Natural killer cell (primary cell): ENCODE data around the gene RRAS. TPM values are rescaled to one million over a fixed set of nuclear protein-coding genes. Genes with fewer than 3 reads are reported as not detected.

Experiments
- ATAC-seq, 3 donors: fragments of 150-1000 bp in 2 of 3; fragments of 200-7000 bp in 1 of 3; cut with Tn5 transposase; 1 replicate in 1 of 3; 2 replicates in 2 of 3; pipeline ENCODE4 v1.10.0; 2021; ENCODE audit warnings: mild to moderate bottlenecking in 2 of 3, moderate library complexity in 2 of 3
- DNase-seq, 2 donors: peaks; one replicate each; pipeline versions ENCODE4 v3.0.0 to v3.0.0-alpha.2; 2013 to 2021; ENCODE audit warnings: mixed read lengths in 1 of 2
- H3K27ac ChIP-seq: one replicate; pipeline ENCODE4 v1.5.1; 2013; ENCODE audit warnings: mild to moderate bottlenecking, low read length
- H3K27me3 ChIP-seq: one replicate; pipeline ENCODE4 v1.6.1; 2013; ENCODE audit warnings: low read length; ENCODE audit not compliant: control insufficient read depth, insufficient read depth
- H3K36me3 ChIP-seq: one replicate; pipeline ENCODE4 v1.6.1; 2013; ENCODE audit warnings: low read length; ENCODE audit not compliant: control insufficient read depth, insufficient read depth
- H3K4me1 ChIP-seq: one replicate; pipeline ENCODE4 v1.6.1; 2013; ENCODE audit warnings: low read length; ENCODE audit not compliant: control insufficient read depth, insufficient read depth
- H3K4me3 ChIP-seq: one replicate; pipeline ENCODE4 v1.5.1; 2013; ENCODE audit warnings: low read length
- H3K9me3 ChIP-seq: one replicate; pipeline ENCODE4 v1.6.1; 2013; ENCODE audit warnings: low read length; ENCODE audit not compliant: control insufficient read depth, insufficient read depth
- H3K27ac Mint-ChIP-seq, 2 donors: one replicate each; pipeline ENCODE4 v1.8.0; 2022; ENCODE audit warnings: mild to moderate bottlenecking in 2 of 2, mixed read lengths in 2 of 2, moderate library complexity in 1 of 2
- H3K27me3 Mint-ChIP-seq, 2 donors: one replicate each; pipeline ENCODE4 v1.8.0; 2022; ENCODE audit warnings: low read depth in 2 of 2, mixed read lengths in 2 of 2
- H3K36me3 Mint-ChIP-seq: one replicate; pipeline ENCODE4 v1.8.0; 2022; ENCODE audit warnings: mixed read lengths
- H3K4me1 Mint-ChIP-seq, 2 donors: one replicate each; pipeline ENCODE4 v1.8.0; 2022; ENCODE audit warnings: mixed read lengths in 2 of 2
- H3K4me3 Mint-ChIP-seq: one replicate; pipeline ENCODE4 v1.8.0; 2022; ENCODE audit warnings: mild to moderate bottlenecking, moderate library complexity, mixed read lengths
- H3K9me3 Mint-ChIP-seq, 2 donors: one replicate each; pipeline ENCODE4 v1.8.0; 2022; ENCODE audit warnings: mixed read lengths in 2 of 2
- WGBS: methylation state at CpG from one replicate; pipeline ENCODE4 v1.1.7; 2013; ENCODE audit warnings: missing lambda C conversion rate; ENCODE audit not compliant: insufficient coverage; 5-methylcytosine and 5-hydroxymethylcytosine counted together
- intact Hi-C: fragments of 100-400 bp; cut with micrococcal nuclease; formaldehyde crosslinking; loops from one replicate; pipeline ENCODE4 v1.14.2; 2022
- total RNA-seq, 4 donors: library from RNA; stranded (reverse); fragments of 120-200 nt in 1 of 4; gene quantifications; one replicate each; pipeline versions ENCODE4 v1.2.3 to v1.2.4, GENCODE V29; 2013 to 2022
- TF ChIP-seq, protein P1 (sequence below): fragments of 200-600 bp; IDR thresholded peaks from one replicate; pipeline ENCODE4 v1.8.0; 2022; ENCODE audit warnings: antibody characterized with exemption

The RRAS gene
- total RNA-seq, 3 donors from 2014 or later (not counting 1 experiment from before 2014, with no cell fraction given), result 2.0 to 7.7 (median 5.9) TPM

DNA sequence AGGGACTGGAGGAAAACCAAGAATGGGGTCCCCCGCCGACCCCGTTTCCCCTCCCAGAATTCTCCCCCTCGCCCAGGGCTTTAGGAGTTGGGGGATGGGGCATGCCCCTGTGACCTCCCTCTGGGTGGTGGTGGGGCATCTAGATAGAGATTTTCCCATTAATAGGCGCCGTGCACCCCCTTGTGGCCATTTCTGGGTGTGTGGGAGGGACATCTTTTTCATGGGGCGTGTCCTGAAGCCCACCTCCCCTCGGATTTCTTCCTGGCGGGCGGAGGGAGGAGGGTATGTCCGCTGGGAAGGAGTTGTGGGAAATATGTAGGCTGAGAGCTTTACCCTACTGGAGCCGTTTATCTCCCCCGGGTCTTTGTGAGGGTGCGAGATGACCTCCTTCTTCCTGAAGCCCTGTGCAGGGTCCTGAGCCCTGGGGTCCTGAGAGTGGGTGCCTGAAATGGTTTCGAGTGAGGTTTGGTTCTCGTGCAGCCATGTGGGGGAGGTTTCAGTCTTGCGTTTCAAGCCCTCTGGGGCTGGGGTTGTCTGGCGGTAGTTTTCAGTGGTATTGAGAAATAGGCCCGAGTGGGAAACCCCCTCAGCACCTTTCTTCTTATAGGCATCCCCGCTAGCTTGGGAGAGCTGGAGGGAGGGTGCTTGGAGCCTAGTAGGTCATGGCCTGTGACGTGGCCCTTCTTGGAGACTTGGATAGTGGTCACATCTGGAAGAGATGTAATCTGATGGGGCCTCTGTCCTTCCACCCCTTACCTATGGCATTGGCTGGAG lies 38.1 kb upstream of the RRAS start:
- H3K27ac ChIP-seq, result peak overlapping the region; percentile 93
- no peaks in the 10 kb centered on the region for H3K36me3 Mint-ChIP-seq
- H3K4me1 Mint-ChIP-seq, result peaks cover 25 to 47% of the 10 kb centered on the region in 2 donors
- peak overlapping the region; percentile 86 for H3K4me3 Mint-ChIP-seq
- WGBS, result 6% methylated on average over 15 of the region's 21 CpGs
- no peaks in the 10 kb centered on the region for H3K27me3 Mint-ChIP-seq
- H3K4me3 ChIP-seq, result peak overlapping the region; percentile 87
- peak overlapping the region; percentile 98 to 99 for H3K27ac Mint-ChIP-seq
- no peaks in the 10 kb centered on the region for H3K9me3 Mint-ChIP-seq
- TF ChIP-seq, protein P1, sequence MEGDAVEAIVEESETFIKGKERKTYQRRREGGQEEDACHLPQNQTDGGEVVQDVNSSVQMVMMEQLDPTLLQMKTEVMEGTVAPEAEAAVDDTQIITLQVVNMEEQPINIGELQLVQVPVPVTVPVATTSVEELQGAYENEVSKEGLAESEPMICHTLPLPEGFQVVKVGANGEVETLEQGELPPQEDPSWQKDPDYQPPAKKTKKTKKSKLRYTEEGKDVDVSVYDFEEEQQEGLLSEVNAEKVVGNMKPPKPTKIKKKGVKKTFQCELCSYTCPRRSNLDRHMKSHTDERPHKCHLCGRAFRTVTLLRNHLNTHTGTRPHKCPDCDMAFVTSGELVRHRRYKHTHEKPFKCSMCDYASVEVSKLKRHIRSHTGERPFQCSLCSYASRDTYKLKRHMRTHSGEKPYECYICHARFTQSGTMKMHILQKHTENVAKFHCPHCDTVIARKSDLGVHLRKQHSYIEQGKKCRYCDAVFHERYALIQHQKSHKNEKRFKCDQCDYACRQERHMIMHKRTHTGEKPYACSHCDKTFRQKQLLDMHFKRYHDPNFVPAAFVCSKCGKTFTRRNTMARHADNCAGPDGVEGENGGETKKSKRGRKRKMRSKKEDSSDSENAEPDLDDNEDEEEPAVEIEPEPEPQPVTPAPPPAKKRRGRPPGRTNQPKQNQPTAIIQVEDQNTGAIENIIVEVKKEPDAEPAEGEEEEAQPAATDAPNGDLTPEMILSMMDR, result peak; percentile 63
- peaks cover 39% of the 10 kb centered on the region for H3K4me1 ChIP-seq
- ATAC-seq (peak; percentile 14 to 17 (median 16)), DNase-seq (peak; percentile 72 to 92)
- H3K27me3 ChIP-seq, result no peaks in the 10 kb centered on the region
- H3K36me3 ChIP-seq, result peaks cover 15% of the 10 kb centered on the region
- no peaks in the 10 kb centered on the region for H3K9me3 ChIP-seq
- intact Hi-C loops, result loop anchor here (1.0 to 5.0 kb wide), 5 partner anchors 38 to 285 kb away; partner anchors contain the start of genes PNKP, PRR12, RPS11 and RRAS

DNA sequence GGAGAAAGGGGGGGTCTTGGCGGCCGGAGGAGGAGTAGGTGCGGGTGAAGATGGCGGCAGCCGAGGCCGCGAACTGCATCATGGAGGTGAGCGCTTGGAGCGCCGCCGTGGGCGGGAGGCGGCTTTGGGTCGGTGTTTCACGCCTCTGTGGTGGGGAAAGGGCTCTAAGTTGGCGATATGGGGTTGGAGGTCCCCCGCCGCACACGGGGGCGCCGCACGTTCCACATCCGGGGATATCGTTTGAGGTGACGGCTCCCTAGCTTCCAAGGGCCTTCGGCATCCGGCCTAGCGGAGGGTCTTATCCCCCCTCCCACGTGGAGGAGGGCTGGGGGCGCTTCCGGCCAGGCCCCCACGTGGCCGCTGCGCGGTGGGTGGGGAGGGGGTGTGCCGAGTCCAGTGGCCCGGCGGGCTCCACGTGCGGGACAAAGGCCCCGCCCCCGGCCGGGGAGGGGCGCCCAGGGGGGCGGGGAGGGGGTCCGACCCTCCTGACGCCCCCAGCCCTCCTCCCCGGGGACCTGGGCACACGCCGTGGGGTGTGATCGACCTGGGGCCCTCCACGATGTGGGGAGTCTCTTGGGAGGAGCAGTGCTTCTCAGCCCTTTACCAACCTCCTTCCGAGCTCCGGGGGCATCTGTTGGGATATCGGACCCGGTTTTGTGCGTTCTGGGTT lies 37.4 kb upstream of the RRAS start, which contains the start of gene PRMT1:
Gene PRMT1, plus strand, starts transcription at position 41 of the 670 bp plus-strand sequence. Its CDS starts 10 bp downstream, at position 51.
- H3K36me3 ChIP-seq, result peaks cover 13% of the 10 kb centered on the region
- intact Hi-C loops, result loop anchor here (1.0 to 5.0 kb wide), 3 partner anchors 37 to 190 kb away; partner anchors contain the start of genes PNKP, RPS11 and RRAS
- TF ChIP-seq, protein P1, result no peak

DNA sequence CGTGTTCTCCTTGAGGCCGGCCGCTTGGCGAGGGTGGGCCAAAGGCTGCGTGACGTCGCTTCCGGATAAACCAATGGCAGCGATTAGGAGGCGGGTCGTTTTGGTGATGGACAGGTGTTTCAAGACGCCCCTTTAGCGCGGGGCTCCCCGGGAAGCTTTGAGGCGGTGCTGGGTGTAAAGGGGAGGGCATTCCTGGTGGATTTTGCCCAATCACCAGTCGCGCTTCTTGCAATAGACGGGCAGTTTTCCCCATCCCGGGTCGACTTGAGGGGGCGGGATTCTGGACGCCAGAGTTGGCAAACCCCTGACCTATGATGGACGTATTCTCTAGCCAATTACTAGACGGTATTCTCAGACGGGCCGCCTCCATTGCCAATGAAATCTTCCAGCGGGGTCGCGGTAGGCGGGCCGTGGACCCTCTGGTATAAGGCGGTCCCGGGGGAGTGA lies 36.9 kb upstream of the RRAS start:
- peak overlapping the region; percentile 98 to 99 for H3K27ac Mint-ChIP-seq
- intact Hi-C loops, result loop anchor here (1.0 to 5.0 kb wide), 4 partner anchors 12 to 190 kb away; partner anchors contain the start of genes BCL2L12, IRF3, PNKP and RPS11
- Histone ChIP-seq H3K9me3 (no peaks in the 10 kb centered on the region), H3K36me3 (peaks cover 7% of the 10 kb centered on the region), H3K4me3 (peak overlapping the region; percentile 87), H3K27ac (peak overlapping the region; percentile 93), H3K27me3 (no peaks in the 10 kb centered on the region), H3K4me1 (peaks cover 46% of the 10 kb centered on the region)
- TF ChIP-seq, protein P1, result no peak
- WGBS, result under 1% methylated on average over 34 of the region's 34 CpGs
- H3K4me3 Mint-ChIP-seq, result peak overlapping the region; percentile 99
- H3K27me3 Mint-ChIP-seq, result no peaks in the 10 kb centered on the region
- H3K36me3 Mint-ChIP-seq, result no peaks in the 10 kb centered on the region
- ATAC-seq (peak; percentile 72 to 88 (median 76)), DNase-seq (peak; percentile 97 to 100)
- H3K4me1 Mint-ChIP-seq, result peaks cover 30 to 55% of the 10 kb centered on the region in 2 donors
- no peaks in the 10 kb centered on the region for H3K9me3 Mint-ChIP-seq

More for the DNA sequence above, 37.4 kb upstream of the RRAS start, which contains the start of gene PRMT1:
- Mint-ChIP-seq H3K4me3 (peak within 1 kb of the TSS; percentile 99), H3K9me3 (no peaks in the 10 kb centered on the region), H3K27ac (peak within 1 kb of the TSS; percentile 98 to 99), H3K27me3 (no peaks in the 10 kb centered on the region), H3K4me1 (peaks cover 25 to 50% of the 10 kb centered on the region in 2 donors), H3K36me3 (no peaks in the 10 kb centered on the region)
- DNase-seq (peak; percentile 59 to 73), ATAC-seq (peak; percentile 0 to 20 (median 6))
- Histone ChIP-seq H3K4me3 (peak within 1 kb of the TSS; percentile 87), H3K27ac (peak within 1 kb of the TSS; percentile 93), H3K27me3 (no peaks in the 10 kb centered on the region), H3K9me3 (no peaks in the 10 kb centered on the region), H3K4me1 (peaks cover 41% of the 10 kb centered on the region)
- WGBS, result under 1% methylated on average over 49 of the region's 57 CpGs
